ENCODE measurements around the gene TBC1D23. TPM values are rescaled to one million over a fixed set of nuclear protein-coding genes. Genes with fewer than 3 reads are reported as not detected.

The TBC1D23 gene
- total RNA-seq, 1 donor from 2014 or later = 56.9 TPM

GRCh38 chr3:100245136-100245535 is 15.7 kb upstream of the TBC1D23 start:
- H3K27me3 ChIP-seq = no peaks in the 10 kb centered on the region
- TF ChIP-seq, protein P1, sequence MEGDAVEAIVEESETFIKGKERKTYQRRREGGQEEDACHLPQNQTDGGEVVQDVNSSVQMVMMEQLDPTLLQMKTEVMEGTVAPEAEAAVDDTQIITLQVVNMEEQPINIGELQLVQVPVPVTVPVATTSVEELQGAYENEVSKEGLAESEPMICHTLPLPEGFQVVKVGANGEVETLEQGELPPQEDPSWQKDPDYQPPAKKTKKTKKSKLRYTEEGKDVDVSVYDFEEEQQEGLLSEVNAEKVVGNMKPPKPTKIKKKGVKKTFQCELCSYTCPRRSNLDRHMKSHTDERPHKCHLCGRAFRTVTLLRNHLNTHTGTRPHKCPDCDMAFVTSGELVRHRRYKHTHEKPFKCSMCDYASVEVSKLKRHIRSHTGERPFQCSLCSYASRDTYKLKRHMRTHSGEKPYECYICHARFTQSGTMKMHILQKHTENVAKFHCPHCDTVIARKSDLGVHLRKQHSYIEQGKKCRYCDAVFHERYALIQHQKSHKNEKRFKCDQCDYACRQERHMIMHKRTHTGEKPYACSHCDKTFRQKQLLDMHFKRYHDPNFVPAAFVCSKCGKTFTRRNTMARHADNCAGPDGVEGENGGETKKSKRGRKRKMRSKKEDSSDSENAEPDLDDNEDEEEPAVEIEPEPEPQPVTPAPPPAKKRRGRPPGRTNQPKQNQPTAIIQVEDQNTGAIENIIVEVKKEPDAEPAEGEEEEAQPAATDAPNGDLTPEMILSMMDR (IDR thresholded peaks at IDR 0.05) = no peak
- intact Hi-C loops (cut with DNase I) = loop anchor here (5.0 kb wide), 1 partner anchor 78 kb away; no protein-coding TSS in a partner anchor
- H3K9me3 ChIP-seq = no peaks in the 10 kb centered on the region
- H3K4me1 ChIP-seq = peaks cover 0 to 3% of the 10 kb centered on the region in 2 donors
- no peaks in the 10 kb centered on the region for H3K36me3 ChIP-seq
- no peak overlapping the region for H3K4me3 ChIP-seq
- peak overlapping the region in 1 of 2 donors; percentile 1 for H3K27ac ChIP-seq
- DNase-seq (ENCODE audit: low spot score in 2 of 2) = no peak

DNA sequence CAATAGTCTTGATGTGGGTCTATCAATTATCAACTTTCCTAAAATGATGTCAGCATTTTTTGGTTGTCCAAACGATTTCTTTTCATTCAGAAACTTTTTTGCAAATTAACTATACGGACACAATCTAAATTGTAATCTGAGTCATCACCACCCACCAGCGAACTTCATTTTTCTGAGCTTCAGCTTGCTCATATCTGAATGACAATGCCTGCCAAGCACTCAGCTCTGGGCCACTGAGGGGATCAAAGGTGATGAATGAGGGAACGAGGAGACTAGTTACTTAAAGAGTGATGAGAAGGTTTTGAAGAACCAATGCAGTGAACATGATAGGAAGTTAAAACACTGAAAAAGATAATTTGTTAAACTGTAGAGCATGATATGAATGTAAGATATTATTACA is 14.9 kb upstream of the TBC1D23 start:
- DNase-seq (ENCODE audit: low spot score in 2 of 2) = no peak
- H3K4me3 ChIP-seq = no peak overlapping the region
- H3K27me3 ChIP-seq = no peaks in the 10 kb centered on the region
- TF ChIP-seq, protein P1 (IDR thresholded peaks at IDR 0.05) = no peak
- no peaks in the 10 kb centered on the region for H3K9me3 ChIP-seq
- H3K27ac ChIP-seq = peak overlapping the region in 1 of 2 donors; percentile 1
- intact Hi-C loops (cut with DNase I) = loop anchor here (5.0 kb wide), 1 partner anchor 79 kb away; no protein-coding TSS in a partner anchor
- peaks cover 0 to 3% of the 10 kb centered on the region in 2 donors for H3K4me1 ChIP-seq
- no peaks in the 10 kb centered on the region for H3K36me3 ChIP-seq

DNA sequence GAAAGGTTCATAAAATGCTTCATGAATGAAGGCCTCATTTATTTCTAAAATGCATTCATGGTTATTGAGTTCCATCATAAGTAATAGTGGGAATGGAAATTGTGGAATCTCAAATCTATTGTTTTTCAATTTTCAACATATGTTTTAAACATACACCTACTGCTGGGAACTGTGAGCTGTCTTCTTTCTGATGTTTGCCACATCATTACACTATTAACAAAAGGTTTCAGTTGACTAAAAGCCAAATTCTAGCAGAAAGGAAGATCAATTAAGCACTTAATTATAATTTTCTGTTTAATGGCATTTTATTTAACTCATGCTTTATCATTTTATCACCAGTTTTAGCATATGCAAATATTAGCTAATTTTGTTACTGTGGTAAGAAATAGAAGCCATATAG is 13.8 kb upstream of the TBC1D23 start:
- peaks cover 0 to 3% of the 10 kb centered on the region in 2 donors for H3K4me1 ChIP-seq
- no peaks in the 10 kb centered on the region for H3K36me3 ChIP-seq
- TF ChIP-seq, protein P1 (IDR thresholded peaks at IDR 0.05) = no peak
- H3K4me3 ChIP-seq = no peak overlapping the region
- H3K9me3 ChIP-seq = no peaks in the 10 kb centered on the region
- H3K27ac ChIP-seq = no peak overlapping the region
- intact Hi-C loops (cut with DNase I) = loop anchor here (5.0 kb wide), 1 partner anchor 80 kb away; no protein-coding TSS in a partner anchor
- DNase-seq (ENCODE audit: low spot score in 2 of 2) = no peak
- no peaks in the 10 kb centered on the region for H3K27me3 ChIP-seq

- TF ChIP-seq, protein P1 (IDR thresholded peaks at IDR 0.05) = no peak
Observed at GRCh38 chr3:100252001-100252400, 8.8 kb upstream of the TBC1D23 start.

GRCh38 chr3:100254168-100254777 is 6.5 kb upstream of the TBC1D23 start:
- H3K4me1 ChIP-seq = peaks cover 0 to 9% of the 10 kb centered on the region in 2 donors
- DNase-seq (ENCODE audit: low spot score in 2 of 2) = peak in 1 of 2 donors; percentile 81
- intact Hi-C loops (cut with DNase I) = loop anchor here (1.0 to 10.0 kb wide), 5 partner anchors 185 to 419 kb away; no protein-coding TSS in a partner anchor
- TF ChIP-seq, protein P1 (IDR thresholded peaks at IDR 0.05) = peak; percentile 80 to 93 (median 88)
- no peaks in the 10 kb centered on the region for H3K9me3 ChIP-seq
- H3K27me3 ChIP-seq = no peaks in the 10 kb centered on the region
- no peak overlapping the region for H3K4me3 ChIP-seq
- H3K27ac ChIP-seq = peak overlapping the region; percentile 44 to 63
- H3K36me3 ChIP-seq = no peaks in the 10 kb centered on the region

More at GRCh38 chr3:100252001-100252400, 8.8 kb upstream of the TBC1D23 start:
- intact Hi-C loops (cut with DNase I) = loop anchor here (5.0 to 10.0 kb wide), 2 partner anchors 205 to 377 kb away; no protein-coding TSS in a partner anchor
- no peak for DNase-seq (ENCODE audit: low spot score in 2 of 2)
- no peaks in the 10 kb centered on the region for H3K36me3 ChIP-seq
- H3K4me3 ChIP-seq = no peak overlapping the region
- no peaks in the 10 kb centered on the region for H3K9me3 ChIP-seq
- H3K4me1 ChIP-seq = peaks cover 0 to 9% of the 10 kb centered on the region in 2 donors
- H3K27ac ChIP-seq = no peak overlapping the region
- no peaks in the 10 kb centered on the region for H3K27me3 ChIP-seq

Data from ascending aorta (tissue), 2 donors.